Testis (tissue), 2 donors: ENCODE data around the gene AKIRIN1.
A peak's percentile ranks its signal among the peaks of the same experiment; 100 is the strongest.

Experiments
- POLR2A ChIP-seq: fragments of 450-650 bp; IDR thresholded peaks from one replicate; pipeline ENCODE4 v1.6.1; 2017; ENCODE audit warnings: antibody characterized with exemption, mild to moderate bottlenecking, moderate library complexity
- TF ChIP-seq, protein P1 (sequence below), 3 experiments: fragments of 450-650 bp in 2 of 3; fragments of 200-600 bp in 1 of 3; sonication (generic) in 1 of 3; IDR thresholded peaks; one replicate each; pipeline ENCODE4 v1.5.1; 2016 to 2019; ENCODE audit warnings: antibody characterized with exemption in 3 of 3, mild to moderate bottlenecking in 2 of 3, moderate library complexity in 1 of 3

DNA sequence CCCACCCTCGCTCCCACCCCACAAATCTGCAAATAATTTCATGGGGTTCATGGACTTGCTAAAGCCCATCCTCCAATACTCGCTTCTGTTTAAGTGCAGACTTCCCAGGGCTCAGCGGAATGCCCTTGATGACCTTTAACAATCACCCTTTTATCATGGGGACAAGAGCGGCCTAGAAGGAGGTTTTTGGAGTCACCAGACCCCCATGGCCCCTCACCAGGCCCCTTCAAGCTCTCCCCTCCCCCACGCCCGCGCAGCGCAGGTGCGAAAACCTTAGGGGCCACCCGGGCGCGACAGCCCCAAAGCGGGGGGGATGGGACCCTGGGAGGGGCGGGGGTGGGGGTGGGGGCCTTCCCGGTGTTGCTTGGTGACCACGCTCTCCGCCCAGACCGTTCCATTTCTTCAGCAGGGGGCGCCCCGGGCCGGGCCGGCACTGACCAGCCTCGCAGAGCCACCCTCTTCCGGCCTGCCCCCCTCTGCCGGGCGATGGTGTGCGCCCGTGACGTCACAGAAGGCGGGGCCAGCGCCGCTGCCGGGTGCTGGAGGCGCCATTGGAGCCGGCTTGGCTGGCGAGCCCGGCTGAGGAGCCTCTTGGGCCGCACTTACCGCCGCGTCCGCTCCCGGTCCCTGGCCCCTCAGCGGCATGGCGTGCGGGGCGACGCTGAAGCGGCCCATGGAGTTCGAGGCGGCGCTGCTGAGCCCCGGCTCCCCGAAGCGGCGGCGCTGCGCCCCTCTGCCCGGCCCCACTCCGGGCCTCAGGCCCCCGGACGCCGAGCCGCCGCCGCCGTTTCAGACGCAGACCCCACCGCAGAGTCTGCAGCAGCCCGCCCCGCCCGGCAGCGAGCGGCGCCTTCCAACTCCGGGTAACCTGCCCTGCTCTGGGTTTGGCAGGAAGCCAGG lies at the start of gene AKIRIN1:
- TF ChIP-seq, protein P1, sequence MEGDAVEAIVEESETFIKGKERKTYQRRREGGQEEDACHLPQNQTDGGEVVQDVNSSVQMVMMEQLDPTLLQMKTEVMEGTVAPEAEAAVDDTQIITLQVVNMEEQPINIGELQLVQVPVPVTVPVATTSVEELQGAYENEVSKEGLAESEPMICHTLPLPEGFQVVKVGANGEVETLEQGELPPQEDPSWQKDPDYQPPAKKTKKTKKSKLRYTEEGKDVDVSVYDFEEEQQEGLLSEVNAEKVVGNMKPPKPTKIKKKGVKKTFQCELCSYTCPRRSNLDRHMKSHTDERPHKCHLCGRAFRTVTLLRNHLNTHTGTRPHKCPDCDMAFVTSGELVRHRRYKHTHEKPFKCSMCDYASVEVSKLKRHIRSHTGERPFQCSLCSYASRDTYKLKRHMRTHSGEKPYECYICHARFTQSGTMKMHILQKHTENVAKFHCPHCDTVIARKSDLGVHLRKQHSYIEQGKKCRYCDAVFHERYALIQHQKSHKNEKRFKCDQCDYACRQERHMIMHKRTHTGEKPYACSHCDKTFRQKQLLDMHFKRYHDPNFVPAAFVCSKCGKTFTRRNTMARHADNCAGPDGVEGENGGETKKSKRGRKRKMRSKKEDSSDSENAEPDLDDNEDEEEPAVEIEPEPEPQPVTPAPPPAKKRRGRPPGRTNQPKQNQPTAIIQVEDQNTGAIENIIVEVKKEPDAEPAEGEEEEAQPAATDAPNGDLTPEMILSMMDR (IDR thresholded peaks at IDR 0.05): peak in 2 of 3 experiments; percentile 22 to 57
- TF ChIP-seq POLR2A: peak; percentile 92
